ENCODE measurements around the gene GRIA1. TPM values are rescaled to one million over a fixed set of nuclear protein-coding genes. Genes with fewer than 3 reads are reported as not detected.

The GRIA1 gene
- total and polyA plus RNA-seq, 2 of the 4 experiments (the other 2 are of a cell fraction) = 0.48 to 1.3 TPM

GRCh38 chr5:153672347-153673090, 182.0 kb downstream of the GRIA1 start:
- Histone ChIP-seq H3K36me3 (ENCODE audit: control insufficient read depth, insufficient read depth, low read length) (no peaks in the 10 kb centered on the region), H3K18ac (ENCODE audit: low read depth, low read length) (no peak overlapping the region), H3K4me1 (ENCODE audit: control insufficient read depth, insufficient read depth, low read length) (0 out of 2 replicates have a peak, but pooled peaks cover 2% of the 10 kb centered on the region), H3K4me2 (ENCODE audit: low read depth, low read length) (no peak overlapping the region), H2AK5ac (ENCODE audit: low read depth, low read length) (no peak overlapping the region), H3K56ac (ENCODE audit: extremely low read depth, insufficient read depth, low read length) (no peak overlapping the region), H3K27me3 (ENCODE audit: control insufficient read depth, insufficient read depth, low read length) (no peaks in the 10 kb centered on the region), H3K9ac (ENCODE audit: low read depth, low read length) (no peak overlapping the region), H2BK120ac (ENCODE audit: low read depth, low read length) (no peak overlapping the region), H3K4me3 (ENCODE audit: insufficient read depth, low read depth, low read length) (no peak overlapping the region), H2BK5ac (ENCODE audit: low read depth, low read length, poor library complexity, severe bottlenecking) (no peak overlapping the region), H2AFZ (replicated peaks; ENCODE audit: low read length, poor library complexity) (no peak overlapping the region), H3K79me1 (ENCODE audit: low read depth in 1 of 2, low read length in 2 of 2) (no peaks in the 10 kb centered on the region), H3K9me3 (ENCODE audit: control insufficient read depth, insufficient read depth, low read length) (no peaks in the 10 kb centered on the region), H4K91ac (ENCODE audit: insufficient read depth, low read depth, low read length) (no peak overlapping the region), H2BK20ac (ENCODE audit: low read depth, low read length) (no peak overlapping the region), H3K23ac (ENCODE audit: low read depth, low read length) (no peak overlapping the region), H3K9me1 (ENCODE audit: insufficient read depth, low read length) (no peaks in the 10 kb centered on the region), H3K4ac (ENCODE audit: low read depth, low read length) (no peak overlapping the region), H3K14ac (replicated peaks; ENCODE audit: low read depth, low read length) (no peak overlapping the region), H2BK15ac (ENCODE audit: low read depth, low read length) (no peak overlapping the region), H4K20me1 (ENCODE audit: insufficient read depth, low read length) (no peaks in the 10 kb centered on the region), H4K5ac (ENCODE audit: low read depth, low read length) (no peak overlapping the region), H3K27ac (ENCODE audit: insufficient read depth, low read length) (no peak overlapping the region), H4K8ac (ENCODE audit: low read depth in 2 of 2, low read length in 2 of 2) (no peak overlapping the region), H2AK9ac (replicated peaks; ENCODE audit: low read depth, low read length, poor library complexity) (no peak overlapping the region)
- DNase-seq = no peak
- ATAC-seq (ENCODE audit: low read depth) = no peak
- intact Hi-C loops (cut with micrococcal nuclease) = no loop called here
- ChIA-PET CTCF (no interaction called here), POLR2A (ENCODE audit: unreplicated experiment) (no interaction called here)
- TF ChIP-seq BHLHE40 (IDR thresholded peaks at IDR 0.05; ENCODE audit: low read depth, low read length) (no peak), RCOR1 (IDR thresholded peaks at IDR 0.05; ENCODE audit: insufficient replicate concordance, low read length) (no peak), MAZ (IDR thresholded peaks at IDR 0.05; ENCODE audit: borderline replicate concordance, low read depth, low read length) (no peak), USF2 (IDR thresholded peaks at IDR 0.05; ENCODE audit: low read depth, low read length) (no peak), CEBPB (IDR thresholded peaks at IDR 0.05; ENCODE audit: low read depth, low read length) (no peak), CHD1 (IDR thresholded peaks at IDR 0.05; ENCODE audit: low read depth, low read length) (no peak), POLR2A (IDR thresholded peaks at IDR 0.05; ENCODE audit: low read depth, low read length) (no peak), NFE2L2 (IDR thresholded peaks at IDR 0.05; ENCODE audit: low read depth, low read length) (no peak)
- no TSS peak for BruUV-seq (replicated peaks)
- dilution Hi-C loops (cut with HindIII; ENCODE audit: low sequenced_read_pairs, unreplicated experiment) = no loop called here
- WGBS, 2 experiments (ENCODE audit: extremely low coverage in 2 of 2, insufficient read length in 1 of 2) = no CpG with 5 or more reads among the region's 6 CpGs
- in situ Hi-C loops (cut with MboI; ENCODE audit: low sequenced_read_pairs) = no loop called here
